ENCODE measurements around the gene SMIM38.

The SMIM38 gene

GRCh38 chr11:69199583-69200315, 44.0 kb downstream of the SMIM38 start:
- Histone ChIP-seq H3K27ac (ENCODE audit: low read depth, low read length) (no peak overlapping the region), H3K27me3 (ENCODE audit: control insufficient read depth, insufficient read depth, low read length) (no peaks in the 10 kb centered on the region), H3K4me3 (ENCODE audit: low read depth, low read length) (no peak overlapping the region), H3K4me1 (ENCODE audit: control insufficient read depth, insufficient read depth, low read length) (0 out of 2 replicates have a peak, but pooled peaks cover 4% of the 10 kb centered on the region), H3K36me3 (ENCODE audit: control insufficient read depth, insufficient read depth, low read length) (no peaks in the 10 kb centered on the region), H3K9ac (ENCODE audit: low read depth, low read length) (no peak overlapping the region), H3K9me3 (ENCODE audit: control insufficient read depth, insufficient read depth, low read length) (no peaks in the 10 kb centered on the region)

GRCh38 chr11:69200331-69201065, 44.8 kb downstream of the SMIM38 start:
- Histone ChIP-seq H3K4me1 (ENCODE audit: control insufficient read depth, insufficient read depth, low read length) (0 out of 2 replicates have a peak, but pooled peaks cover 4% of the 10 kb centered on the region), H3K36me3 (ENCODE audit: control insufficient read depth, insufficient read depth, low read length) (no peaks in the 10 kb centered on the region), H3K27me3 (ENCODE audit: control insufficient read depth, insufficient read depth, low read length) (no peaks in the 10 kb centered on the region), H3K4me3 (ENCODE audit: low read depth, low read length) (no peak overlapping the region), H3K27ac (ENCODE audit: low read depth, low read length) (no peak overlapping the region), H3K9ac (ENCODE audit: low read depth, low read length) (no peak overlapping the region), H3K9me3 (ENCODE audit: control insufficient read depth, insufficient read depth, low read length) (no peaks in the 10 kb centered on the region)

- Histone ChIP-seq H3K4me3 (ENCODE audit: low read depth, low read length) (no peak overlapping the region), H3K9ac (ENCODE audit: low read depth, low read length) (no peak overlapping the region), H3K9me3 (ENCODE audit: control insufficient read depth, insufficient read depth, low read length) (no peaks in the 10 kb centered on the region), H3K4me1 (ENCODE audit: control insufficient read depth, insufficient read depth, low read length) (0 out of 2 replicates have a peak, but pooled peaks cover 4% of the 10 kb centered on the region), H3K36me3 (ENCODE audit: control insufficient read depth, insufficient read depth, low read length) (no peaks in the 10 kb centered on the region), H3K27ac (ENCODE audit: low read depth, low read length) (no peak overlapping the region), H3K27me3 (ENCODE audit: control insufficient read depth, insufficient read depth, low read length) (no peaks in the 10 kb centered on the region)
Observed at GRCh38 chr11:69201066-69201365, 45.3 kb downstream of the SMIM38 start.

- Histone ChIP-seq H3K4me1 (ENCODE audit: control insufficient read depth, insufficient read depth, low read length) (0 out of 2 replicates have a peak, but pooled peaks cover 4% of the 10 kb centered on the region), H3K9me3 (ENCODE audit: control insufficient read depth, insufficient read depth, low read length) (no peaks in the 10 kb centered on the region), H3K27ac (ENCODE audit: low read depth, low read length) (no peak overlapping the region), H3K4me3 (ENCODE audit: low read depth, low read length) (no peak overlapping the region), H3K9ac (ENCODE audit: low read depth, low read length) (no peak overlapping the region), H3K27me3 (ENCODE audit: control insufficient read depth, insufficient read depth, low read length) (no peaks in the 10 kb centered on the region), H3K36me3 (ENCODE audit: control insufficient read depth, insufficient read depth, low read length) (no peaks in the 10 kb centered on the region)
Observed at GRCh38 chr11:69201764-69202370, 46.1 kb downstream of the SMIM38 start.

GRCh38 chr11:69202511-69203221, 46.9 kb downstream of the SMIM38 start:
- H3K9me3 ChIP-seq (ENCODE audit: control insufficient read depth, insufficient read depth, low read length) = no peaks in the 10 kb centered on the region
- H3K27ac ChIP-seq (ENCODE audit: low read depth, low read length) = no peak overlapping the region
- no peak overlapping the region for H3K9ac ChIP-seq (ENCODE audit: low read depth, low read length)
- H3K27me3 ChIP-seq (ENCODE audit: control insufficient read depth, insufficient read depth, low read length) = no peaks in the 10 kb centered on the region
- H3K36me3 ChIP-seq (ENCODE audit: control insufficient read depth, insufficient read depth, low read length) = no peaks in the 10 kb centered on the region
- H3K4me1 ChIP-seq (ENCODE audit: control insufficient read depth, insufficient read depth, low read length) = 0 out of 2 replicates have a peak, but pooled peaks cover 4% of the 10 kb centered on the region
- H3K4me3 ChIP-seq (ENCODE audit: low read depth, low read length) = no peak overlapping the region

- H3K9me3 ChIP-seq (ENCODE audit: control insufficient read depth, insufficient read depth, low read length) = no peaks in the 10 kb centered on the region
- H3K27ac ChIP-seq (ENCODE audit: low read depth, low read length) = no peak overlapping the region
- no peak overlapping the region for H3K9ac ChIP-seq (ENCODE audit: low read depth, low read length)
Observed at GRCh38 chr11:69203381-69203780, 47.6 kb downstream of the SMIM38 start.

GRCh38 chr11:69203901-69204245, 48.1 kb downstream of the SMIM38 start:
- Histone ChIP-seq H3K27ac (ENCODE audit: low read depth, low read length) (no peak overlapping the region), H3K4me3 (ENCODE audit: low read depth, low read length) (no peak overlapping the region), H3K9ac (ENCODE audit: low read depth, low read length) (no peak overlapping the region), H3K4me1 (ENCODE audit: control insufficient read depth, insufficient read depth, low read length) (0 out of 2 replicates have a peak, but pooled peaks cover 4% of the 10 kb centered on the region), H3K36me3 (ENCODE audit: control insufficient read depth, insufficient read depth, low read length) (no peaks in the 10 kb centered on the region), H3K27me3 (ENCODE audit: control insufficient read depth, insufficient read depth, low read length) (no peaks in the 10 kb centered on the region), H3K9me3 (ENCODE audit: control insufficient read depth, insufficient read depth, low read length) (no peaks in the 10 kb centered on the region)

More at GRCh38 chr11:69203381-69203780, 47.6 kb downstream of the SMIM38 start:
- Histone ChIP-seq H3K4me3 (ENCODE audit: low read depth, low read length) (no peak overlapping the region), H3K36me3 (ENCODE audit: control insufficient read depth, insufficient read depth, low read length) (no peaks in the 10 kb centered on the region), H3K27me3 (ENCODE audit: control insufficient read depth, insufficient read depth, low read length) (no peaks in the 10 kb centered on the region), H3K4me1 (ENCODE audit: control insufficient read depth, insufficient read depth, low read length) (0 out of 2 replicates have a peak, but pooled peaks cover 4% of the 10 kb centered on the region)

GRCh38 chr11:69204246-69204940, 48.7 kb downstream of the SMIM38 start:
- Histone ChIP-seq H3K27ac (ENCODE audit: low read depth, low read length) (no peak overlapping the region), H3K36me3 (ENCODE audit: control insufficient read depth, insufficient read depth, low read length) (no peaks in the 10 kb centered on the region), H3K4me3 (ENCODE audit: low read depth, low read length) (no peak overlapping the region), H3K4me1 (ENCODE audit: control insufficient read depth, insufficient read depth, low read length) (0 out of 2 replicates have a peak, but pooled peaks cover 4% of the 10 kb centered on the region), H3K27me3 (ENCODE audit: control insufficient read depth, insufficient read depth, low read length) (no peaks in the 10 kb centered on the region), H3K9ac (ENCODE audit: low read depth, low read length) (no peak overlapping the region), H3K9me3 (ENCODE audit: control insufficient read depth, insufficient read depth, low read length) (no peaks in the 10 kb centered on the region)

- 0 out of 2 replicates have a peak, but pooled peaks cover under 1% of the 10 kb centered on the region for H3K4me1 ChIP-seq (ENCODE audit: control insufficient read depth, insufficient read depth, low read length)
Observed at GRCh38 chr11:69204941-69205742, 49.4 kb downstream of the SMIM38 start.

More at GRCh38 chr11:69204941-69205742, 49.4 kb downstream of the SMIM38 start:
- H3K27ac ChIP-seq (ENCODE audit: low read depth, low read length) = no peak overlapping the region
- no peak overlapping the region for H3K9ac ChIP-seq (ENCODE audit: low read depth, low read length)
- no peaks in the 10 kb centered on the region for H3K9me3 ChIP-seq (ENCODE audit: control insufficient read depth, insufficient read depth, low read length)
- no peak overlapping the region for H3K4me3 ChIP-seq (ENCODE audit: low read depth, low read length)
- H3K36me3 ChIP-seq (ENCODE audit: control insufficient read depth, insufficient read depth, low read length) = no peaks in the 10 kb centered on the region
- H3K27me3 ChIP-seq (ENCODE audit: control insufficient read depth, insufficient read depth, low read length) = no peaks in the 10 kb centered on the region

All from HUES48 (cell line).